Astrocyte (in vitro differentiated cells and primary cell): ENCODE data around the gene WDR83. TPM values are rescaled to one million over a fixed set of nuclear protein-coding genes. Genes with fewer than 3 reads are reported as not detected.
A peak's percentile ranks its signal among the peaks of the same experiment; 100 is the strongest.

Source experiments
- DNase-seq: peaks from one replicate; pipeline ENCODE4 v3.0.0-alpha.2; 2010; ENCODE audit warnings: low read depth
- FAIRE-seq: peaks from 2 replicates; lab custom pipeline; 2011; peaks lifted over from hg19 to GRCh38; lab: Jason Lieb, UNC
- H2AFZ ChIP-seq: 2 replicates; pipeline ENCODE4 v1.6.0; 2012; ENCODE audit warnings: low read depth, low read length, inconsistent platforms
- H3K27ac ChIP-seq: 2 replicates; pipeline ENCODE4 v1.5.1; 2011; ENCODE audit warnings: low read depth, low read length, inconsistent platforms
- H3K27me3 ChIP-seq: 2 replicates; pipeline ENCODE4 v1.6.0; 2011; ENCODE audit warnings: low read length, inconsistent platforms; ENCODE audit not compliant: insufficient read depth
- H3K36me3 ChIP-seq: 2 replicates; pipeline ENCODE4 v1.5.1; 2011; ENCODE audit warnings: low read length, inconsistent platforms; ENCODE audit not compliant: insufficient read depth
- H3K4me1 ChIP-seq: 2 replicates; pipeline ENCODE4 v1.5.1; 2011; ENCODE audit warnings: low read length, inconsistent platforms; ENCODE audit not compliant: insufficient read depth
- H3K4me2 ChIP-seq: 2 replicates; pipeline ENCODE4 v1.6.0; 2012; ENCODE audit warnings: low read length, inconsistent platforms
- H3K4me3 ChIP-seq: 2 replicates; pipeline ENCODE4 v1.5.1; 2011; ENCODE audit warnings: low read depth, mild to moderate bottlenecking, low read length, inconsistent platforms; ENCODE audit not compliant: insufficient read depth
- H3K79me2 ChIP-seq: 2 replicates; pipeline ENCODE4 v1.6.0; 2012; ENCODE audit warnings: mild to moderate bottlenecking, low read length, inconsistent platforms; ENCODE audit not compliant: insufficient read depth
- H3K9ac ChIP-seq: 2 replicates; pipeline ENCODE4 v1.6.0; 2012; ENCODE audit warnings: mild to moderate bottlenecking, low read length, inconsistent platforms
- H3K9me3 ChIP-seq: 2 replicates; pipeline ENCODE4 v1.5.1; 2012; ENCODE audit warnings: low read depth, mild to moderate bottlenecking, low read length, inconsistent platforms; ENCODE audit not compliant: insufficient read depth
- H4K20me1 ChIP-seq: 2 replicates; pipeline ENCODE4 v1.6.0; 2012; ENCODE audit warnings: low read length, inconsistent platforms; ENCODE audit not compliant: insufficient read depth
- H3K27ac Mint-ChIP-seq: one replicate; pipeline ENCODE4 v1.8.0; 2021; ENCODE audit warnings: mild to moderate bottlenecking, mixed read lengths; ENCODE audit not compliant: unreplicated experiment
- H3K27me3 Mint-ChIP-seq: one replicate; pipeline ENCODE4 v1.8.0; 2021; ENCODE audit warnings: low read depth, mixed read lengths; ENCODE audit not compliant: unreplicated experiment
- H3K36me3 Mint-ChIP-seq: one replicate; pipeline ENCODE4 v1.8.0; 2021; ENCODE audit warnings: low read depth, mixed read lengths; ENCODE audit not compliant: unreplicated experiment
- H3K4me1 Mint-ChIP-seq: one replicate; pipeline ENCODE4 v1.8.0; 2021; ENCODE audit warnings: low read depth, mixed read lengths; ENCODE audit not compliant: unreplicated experiment
- H3K4me3 Mint-ChIP-seq: one replicate; pipeline ENCODE4 v1.8.0; 2021; ENCODE audit warnings: mild to moderate bottlenecking, moderate library complexity, mixed read lengths; ENCODE audit not compliant: unreplicated experiment
- H3K9me3 Mint-ChIP-seq: one replicate; pipeline ENCODE4 v1.8.0; 2021; ENCODE audit warnings: mild to moderate bottlenecking, mixed read lengths; ENCODE audit not compliant: unreplicated experiment
- EZH2 ChIP-seq: IDR thresholded peaks from 2 replicates; pipeline ENCODE4 v1.6.1; 2012; ENCODE audit warnings: mild to moderate bottlenecking, low read length, inconsistent platforms; ENCODE audit not compliant: insufficient read depth
- total RNA-seq: library from RNA; stranded (reverse); gene quantifications from 2 replicates; pipeline ENCODE4 v1.2.1, GENCODE V29; 2021
- TF ChIP-seq, protein P1 (sequence below): IDR thresholded peaks from 2 replicates; pipeline ENCODE4 v1.5.1; 2011; ENCODE audit warnings: low read depth, mild to moderate bottlenecking, inconsistent platforms, low read length, moderate library complexity; ENCODE audit not compliant: insufficient read depth

The WDR83 gene
- total RNA-seq, 1 donor from 2014 or later: 13.3 TPM

DNA sequence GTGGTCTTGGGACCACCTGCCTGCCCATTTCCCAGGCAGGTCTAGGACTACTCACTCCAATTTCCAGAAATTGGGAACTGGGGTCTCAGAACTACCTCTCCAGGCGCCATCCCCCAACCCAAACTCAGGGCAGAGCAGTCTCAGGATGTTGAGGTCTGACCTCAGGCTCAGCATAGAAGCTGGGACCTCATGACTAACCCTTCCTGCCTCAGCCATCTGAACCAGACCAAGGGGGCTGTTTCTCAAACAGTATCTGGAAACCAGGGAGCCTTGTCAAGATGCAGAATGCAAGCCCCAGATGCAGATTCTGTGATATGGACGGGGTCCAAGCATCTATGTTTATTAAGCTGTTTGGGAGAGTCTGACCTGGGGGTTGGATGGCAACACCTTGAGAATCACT lies 28.5 kb downstream of the WDR83 start:
- H4K20me1 ChIP-seq: no peaks in the 10 kb centered on the region
- peak overlapping the region; percentile 88 for H3K4me2 ChIP-seq
- no peak for FAIRE-seq
- H3K27ac ChIP-seq: no peak overlapping the region
- DNase-seq: no peak
- Mint-ChIP-seq H3K9me3 (no peaks in the 10 kb centered on the region), H3K27me3 (no peaks in the 10 kb centered on the region), H3K27ac (no peak overlapping the region), H3K36me3 (peaks cover 6% of the 10 kb centered on the region), H3K4me1 (peaks cover 5% of the 10 kb centered on the region), H3K4me3 (peak overlapping the region; percentile 84)
- H3K79me2 ChIP-seq: no peaks in the 10 kb centered on the region
- no peaks in the 10 kb centered on the region for H3K27me3 ChIP-seq
- H2AFZ ChIP-seq: no peak overlapping the region
- no peak overlapping the region for H3K4me3 ChIP-seq
- peaks cover 15% of the 10 kb centered on the region for H3K4me1 ChIP-seq
- no peak for TF ChIP-seq EZH2
- TF ChIP-seq, protein P1, sequence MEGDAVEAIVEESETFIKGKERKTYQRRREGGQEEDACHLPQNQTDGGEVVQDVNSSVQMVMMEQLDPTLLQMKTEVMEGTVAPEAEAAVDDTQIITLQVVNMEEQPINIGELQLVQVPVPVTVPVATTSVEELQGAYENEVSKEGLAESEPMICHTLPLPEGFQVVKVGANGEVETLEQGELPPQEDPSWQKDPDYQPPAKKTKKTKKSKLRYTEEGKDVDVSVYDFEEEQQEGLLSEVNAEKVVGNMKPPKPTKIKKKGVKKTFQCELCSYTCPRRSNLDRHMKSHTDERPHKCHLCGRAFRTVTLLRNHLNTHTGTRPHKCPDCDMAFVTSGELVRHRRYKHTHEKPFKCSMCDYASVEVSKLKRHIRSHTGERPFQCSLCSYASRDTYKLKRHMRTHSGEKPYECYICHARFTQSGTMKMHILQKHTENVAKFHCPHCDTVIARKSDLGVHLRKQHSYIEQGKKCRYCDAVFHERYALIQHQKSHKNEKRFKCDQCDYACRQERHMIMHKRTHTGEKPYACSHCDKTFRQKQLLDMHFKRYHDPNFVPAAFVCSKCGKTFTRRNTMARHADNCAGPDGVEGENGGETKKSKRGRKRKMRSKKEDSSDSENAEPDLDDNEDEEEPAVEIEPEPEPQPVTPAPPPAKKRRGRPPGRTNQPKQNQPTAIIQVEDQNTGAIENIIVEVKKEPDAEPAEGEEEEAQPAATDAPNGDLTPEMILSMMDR: no peak
- no peak overlapping the region for H3K9ac ChIP-seq
- no peaks in the 10 kb centered on the region for H3K9me3 ChIP-seq
- H3K36me3 ChIP-seq: peaks cover 11% of the 10 kb centered on the region

DNA sequence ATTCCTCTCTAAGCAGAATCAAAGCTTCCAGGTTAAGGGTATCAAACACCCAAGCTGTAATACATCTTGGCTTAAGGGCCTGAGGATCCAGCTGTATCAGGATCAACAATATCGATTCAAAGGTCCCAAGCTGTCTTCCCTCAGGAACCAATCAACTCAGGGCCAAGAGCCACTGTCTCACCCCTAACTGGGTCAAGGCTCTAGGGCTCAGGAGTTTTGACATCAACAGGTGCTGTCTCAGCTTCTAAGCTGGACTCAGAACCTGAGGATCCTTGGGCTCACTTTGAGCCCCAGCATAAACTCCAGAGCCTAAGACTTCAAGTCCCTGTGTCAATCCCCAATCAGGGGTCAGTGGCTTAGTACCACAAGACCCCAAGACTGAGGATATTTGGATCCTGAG lies 28.9 kb downstream of the WDR83 start:
- Histone ChIP-seq H4K20me1 (no peaks in the 10 kb centered on the region), H3K79me2 (no peaks in the 10 kb centered on the region), H3K4me3 (peak overlapping the region; percentile 86), H3K36me3 (peaks cover 13% of the 10 kb centered on the region), H3K9me3 (no peaks in the 10 kb centered on the region), H3K27ac (no peak overlapping the region), H3K9ac (peak overlapping the region; percentile 86), H3K27me3 (no peaks in the 10 kb centered on the region), H2AFZ (no peak overlapping the region), H3K4me2 (peak overlapping the region; percentile 88), H3K4me1 (peaks cover 15% of the 10 kb centered on the region)
- peak overlapping the region; percentile 84 for H3K4me3 Mint-ChIP-seq
- TF ChIP-seq, protein P1: no peak
- TF ChIP-seq EZH2: no peak
- H3K36me3 Mint-ChIP-seq: peaks cover 6% of the 10 kb centered on the region
- no peak overlapping the region for H3K27ac Mint-ChIP-seq
- DNase-seq: no peak
- H3K4me1 Mint-ChIP-seq: peaks cover 5% of the 10 kb centered on the region
- H3K9me3 Mint-ChIP-seq: no peaks in the 10 kb centered on the region
- H3K27me3 Mint-ChIP-seq: no peaks in the 10 kb centered on the region
- no peak for FAIRE-seq

DNA sequence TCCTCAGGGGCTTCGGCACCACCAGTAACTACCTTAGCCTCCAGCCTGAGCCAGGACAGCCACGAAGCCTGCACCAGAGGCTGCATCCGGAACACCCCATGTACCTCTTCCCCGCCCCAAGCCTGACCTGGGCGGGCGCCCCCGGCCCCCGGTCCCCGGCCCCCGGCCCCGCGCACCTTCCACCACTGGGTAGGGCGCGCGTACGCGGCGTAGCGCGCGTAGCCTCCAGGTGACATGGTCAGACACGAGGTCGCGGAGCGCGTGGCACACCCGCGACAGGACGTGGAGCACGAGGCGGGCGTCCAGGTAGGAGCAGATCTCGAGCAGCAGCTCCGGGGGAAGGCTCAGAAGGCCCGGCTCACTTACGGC lies 29.4 kb downstream of the WDR83 start:
- no peaks in the 10 kb centered on the region for H3K27me3 Mint-ChIP-seq
- no peaks in the 10 kb centered on the region for H3K9me3 ChIP-seq
- peaks cover 5% of the 10 kb centered on the region for H3K4me1 Mint-ChIP-seq
- H3K27me3 ChIP-seq: no peaks in the 10 kb centered on the region
- no peaks in the 10 kb centered on the region for H3K9me3 Mint-ChIP-seq
- peak overlapping the region; percentile 87 for H3K4me3 Mint-ChIP-seq
- H3K4me3 ChIP-seq: peak overlapping the region; percentile 86
- H3K27ac Mint-ChIP-seq: peak overlapping the region; percentile 90
- peaks cover 2% of the 10 kb centered on the region for H3K79me2 ChIP-seq
- peak overlapping the region; percentile 86 for H3K9ac ChIP-seq
- H3K4me2 ChIP-seq: peak overlapping the region; percentile 88
- peak overlapping the region; percentile 22 for H3K27ac ChIP-seq
- H3K36me3 ChIP-seq: peaks cover 13% of the 10 kb centered on the region
- peaks cover 6% of the 10 kb centered on the region for H3K36me3 Mint-ChIP-seq
- H2AFZ ChIP-seq: peak overlapping the region; percentile 91
- peaks cover 15% of the 10 kb centered on the region for H3K4me1 ChIP-seq
- TF ChIP-seq, protein P1: no peak
- no peak for TF ChIP-seq EZH2
- FAIRE-seq (no peak), DNase-seq (no peak)
- H4K20me1 ChIP-seq: no peaks in the 10 kb centered on the region
